ENCODE results near the gene RHBDL3. TPM values are rescaled to one million over a fixed set of nuclear protein-coding genes. Genes with fewer than 3 reads are reported as not detected.

Gene RHBDL3
- polyA plus RNA-seq, 2 of the 4 experiments (the other 2 are of a cell fraction): 2.0 to 6.6 TPM

- POLR2A ChIA-PET: no interaction called here
- DNase-seq (ENCODE audit: low read depth in 1 of 2, low spot score in 1 of 2) (no peak), ATAC-seq (no peak), FAIRE-seq (no peak)
- Histone ChIP-seq H3K27ac (no peak overlapping the region), H3K4me3 (no peak overlapping the region), H3K4me2 (no peak overlapping the region), H3K4me1 (peaks cover 56% of the 10 kb centered on the region), H3K9me3 (no peaks in the 10 kb centered on the region)
- WGBS (ENCODE audit: missing lambda C conversion rate): 83% methylated on average over 11 of the region's 11 CpGs
- no peak for TF ChIP-seq CEBPB (IDR thresholded peaks at IDR 0.05)
- TF ChIP-seq HOXB5 (CRISPR knock-in tag; IDR thresholded peaks at IDR 0.05): no peak
- TF ChIP-seq RCOR1 (IDR thresholded peaks at IDR 0.05; ENCODE audit: low read depth, low read length): no peak
- TF ChIP-seq FOSL2 (IDR thresholded peaks at IDR 0.05): no peak
- TF ChIP-seq FOSL2 (CRISPR knock-in tag; IDR thresholded peaks at IDR 0.05): no peak
- TF ChIP-seq ELK1 (IDR thresholded peaks at IDR 0.05; ENCODE audit: low read depth, low read length): no peak
- TF ChIP-seq MYC (IDR thresholded peaks at IDR 0.05; ENCODE audit: borderline replicate concordance, low read length): no peak
- no peak for TF ChIP-seq PBX3 (IDR thresholded peaks at IDR 0.05)
- no peak for TF ChIP-seq FOXS1 (CRISPR knock-in tag; IDR thresholded peaks at IDR 0.05)
- TF ChIP-seq HOXB13 (CRISPR knock-in tag; IDR thresholded peaks at IDR 0.05; ENCODE audit: low read depth): no peak
- no peak for TF ChIP-seq RFX5 (IDR thresholded peaks at IDR 0.05)
- TF ChIP-seq CBX2 (IDR thresholded peaks at IDR 0.05; ENCODE audit: borderline replicate concordance, low read depth): no peak
- TF ChIP-seq CBX8 (IDR thresholded peaks at IDR 0.05): no peak
- no peak for TF ChIP-seq POLR2AphosphoS2 (conservative IDR thresholded peaks at IDR 0.05; ENCODE audit: low read length)
- CTCF ChIA-PET: interaction anchor here (1.2 to 1.8 kb wide), 2 partner anchors 16 to 50 kb away, joined by 5 to 8 read pairs; no protein-coding TSS in a partner anchor
Measured at GRCh38 chr17:32269377-32269776, 3.7 kb downstream of the RHBDL3 start.

- H3K4me3 ChIP-seq: no peak overlapping the region
- FAIRE-seq (no peak), ATAC-seq (no peak), DNase-seq (ENCODE audit: low read depth in 1 of 2, low spot score in 1 of 2) (no peak)
- peaks cover 69% of the 10 kb centered on the region for H3K4me1 ChIP-seq
- TF ChIP-seq KDM1A (IDR thresholded peaks at IDR 0.05; ENCODE audit: low read depth): peak; percentile 81; the same call in 1 of the 2 replicates
- TF ChIP-seq EP300 (IDR thresholded peaks at IDR 0.05): no peak
- H3K9me3 ChIP-seq: no peaks in the 10 kb centered on the region
- WGBS (ENCODE audit: missing lambda C conversion rate): 93% methylated on average over 8 of the region's 8 CpGs
- ChIA-PET POLR2A (no interaction called here), CTCF (interaction anchor here (0.7 to 3.1 kb wide), 9 partner anchors 10 to 192 kb away, joined by 3 to 13 read pairs (median 4); no protein-coding TSS in a partner anchor)
- H3K4me2 ChIP-seq: peak overlapping the region; percentile 49
- peak overlapping the region in 1 of 2 experiments; percentile 54; a peak in 3 of 6 replicates for H3K27ac ChIP-seq
Measured at GRCh38 chr17:32271844-32272243, 6.2 kb downstream of the RHBDL3 start.

- peak overlapping the region; percentile 66; the same call in 2 of the 3 replicates for H3K4me2 ChIP-seq
- POLR2A ChIA-PET: no interaction called here
- H3K9me3 ChIP-seq: no peaks in the 10 kb centered on the region
- CTCF ChIA-PET: interaction anchor here (0.6 to 1.8 kb wide), 8 partner anchors 12 to 126 kb away, joined by 3 to 9 read pairs (median 4); no protein-coding TSS in a partner anchor
- H3K27ac ChIP-seq: peak overlapping the region; percentile 77 to 88
- TF ChIP-seq RNF2 (IDR thresholded peaks at IDR 0.05; ENCODE audit: borderline replicate concordance, low read depth): no peak
- TF ChIP-seq JUN (IDR thresholded peaks at IDR 0.05): no peak
- TF ChIP-seq ZNF302 (CRISPR knock-in tag; IDR thresholded peaks at IDR 0.05): no peak
- TF ChIP-seq USF2 (IDR thresholded peaks at IDR 0.05): no peak
- no peak for TF ChIP-seq MAFK (IDR thresholded peaks at IDR 0.05; ENCODE audit: partially characterized antibody)
- no peak for TF ChIP-seq FOSB (CRISPR knock-in tag; IDR thresholded peaks at IDR 0.05)
- TF ChIP-seq EP300 (IDR thresholded peaks at IDR 0.05): no peak
- TF ChIP-seq RAD21 (conservative IDR thresholded peaks at IDR 0.05 in 1 of 2, IDR thresholded peaks at IDR 0.05 in 1 of 2): no peak
- TF ChIP-seq CHD2 (IDR thresholded peaks at IDR 0.05; ENCODE audit: low read length, partially characterized antibody): no peak
- no peak for ATAC-seq
- H3K4me1 ChIP-seq: peaks cover 57% of the 10 kb centered on the region
- peak; percentile 70 for FAIRE-seq
- H3K4me3 ChIP-seq: no peak overlapping the region
- WGBS (ENCODE audit: missing lambda C conversion rate): 76% methylated on average over 5 of the region's 5 CpGs
- no peak for DNase-seq (ENCODE audit: low read depth in 1 of 2, low spot score in 1 of 2)
Measured at GRCh38 chr17:32274101-32274500, 8.5 kb downstream of the RHBDL3 start.

Data from A549 (cell line).